ENCODE results near the gene GASK1B.

GASK1B gene

GRCh38 chr4:158172261-158173258 is at the start of gene GASK1B:
Gene GASK1B, minus strand, starts transcription at chr4:158173025. Its CDS starts 1,650 bp downstream, at chr4:158171375.
- peak; percentile 47 to 65 for DNase-seq

GRCh38 chr4:158219623-158220022 is 46.8 kb upstream of the GASK1B start:
- no peak for DNase-seq

DNA sequence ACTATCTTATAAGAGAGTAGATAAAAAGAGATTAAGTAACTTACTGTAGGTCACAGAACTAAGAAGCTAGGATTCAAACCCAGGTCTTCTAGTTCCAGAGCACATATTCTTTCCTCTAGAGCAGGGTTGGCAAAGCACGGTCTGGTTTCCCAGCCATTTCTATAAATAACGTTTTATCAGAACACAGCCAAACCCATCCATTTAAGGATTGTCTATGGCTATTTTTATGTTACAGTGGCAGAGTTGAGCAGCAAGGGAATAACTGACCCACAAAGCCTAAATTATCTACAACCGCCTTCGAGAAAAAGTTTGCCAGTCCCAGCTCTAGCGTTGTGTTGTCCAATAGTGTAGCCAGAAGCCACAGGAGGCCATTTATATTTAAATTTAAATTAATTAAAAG is 44.9 kb upstream of the GASK1B start:
- no peak for DNase-seq

DNA sequence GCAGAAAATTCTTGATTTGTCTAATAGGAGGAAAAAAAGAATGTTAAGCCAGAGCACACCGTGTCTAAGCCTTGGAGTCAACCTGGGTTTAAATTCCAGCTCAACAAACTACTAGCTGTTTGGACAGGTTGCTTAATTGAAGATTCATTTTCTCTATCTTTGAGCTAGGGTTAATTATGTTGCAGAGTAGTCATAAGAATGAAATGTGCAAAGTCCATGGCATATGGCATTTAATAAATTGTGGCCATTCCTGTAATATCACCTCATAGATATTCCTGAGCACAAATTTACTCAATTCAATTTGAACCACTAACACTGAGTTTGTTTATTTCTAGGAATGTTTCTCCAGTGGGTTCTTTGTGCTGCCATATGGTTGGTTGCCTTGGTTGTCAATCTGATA is 42.0 kb upstream of the GASK1B start:
- DNase-seq, result no peak

DNA sequence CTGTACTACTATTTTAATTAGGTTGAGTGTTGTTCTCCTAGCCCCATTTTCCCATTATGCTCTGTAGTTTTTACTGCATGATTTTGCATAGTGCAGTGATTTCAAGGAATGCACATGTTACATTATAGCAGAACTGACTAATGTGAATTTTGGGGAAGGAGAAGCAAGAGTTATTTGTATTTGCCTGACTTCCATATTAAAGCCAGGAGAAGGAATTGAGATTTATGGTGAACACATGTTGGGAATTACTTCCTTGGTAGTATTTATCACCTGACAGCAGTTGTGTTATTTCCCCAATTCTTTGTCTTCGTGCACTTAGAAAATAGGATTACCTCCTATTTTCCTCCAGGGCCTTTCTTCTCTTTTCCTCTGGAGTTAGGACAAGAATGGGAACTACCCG is 40.6 kb upstream of the GASK1B start:
- no peak for DNase-seq

GRCh38 chr4:158211222-158211621 is 38.4 kb upstream of the GASK1B start:
- peak; percentile 7 to 38 for DNase-seq

- peak; percentile 82 for DNase-seq
These were observed 37.3 kb upstream of the GASK1B start, which contains the start of gene TMEM144 for GRCh38 chr4:158209825-158210807. Gene TMEM144, plus strand, starts transcription at chr4:158210486. Its CDS starts 2,182 bp downstream, at chr4:158212668.

DNA sequence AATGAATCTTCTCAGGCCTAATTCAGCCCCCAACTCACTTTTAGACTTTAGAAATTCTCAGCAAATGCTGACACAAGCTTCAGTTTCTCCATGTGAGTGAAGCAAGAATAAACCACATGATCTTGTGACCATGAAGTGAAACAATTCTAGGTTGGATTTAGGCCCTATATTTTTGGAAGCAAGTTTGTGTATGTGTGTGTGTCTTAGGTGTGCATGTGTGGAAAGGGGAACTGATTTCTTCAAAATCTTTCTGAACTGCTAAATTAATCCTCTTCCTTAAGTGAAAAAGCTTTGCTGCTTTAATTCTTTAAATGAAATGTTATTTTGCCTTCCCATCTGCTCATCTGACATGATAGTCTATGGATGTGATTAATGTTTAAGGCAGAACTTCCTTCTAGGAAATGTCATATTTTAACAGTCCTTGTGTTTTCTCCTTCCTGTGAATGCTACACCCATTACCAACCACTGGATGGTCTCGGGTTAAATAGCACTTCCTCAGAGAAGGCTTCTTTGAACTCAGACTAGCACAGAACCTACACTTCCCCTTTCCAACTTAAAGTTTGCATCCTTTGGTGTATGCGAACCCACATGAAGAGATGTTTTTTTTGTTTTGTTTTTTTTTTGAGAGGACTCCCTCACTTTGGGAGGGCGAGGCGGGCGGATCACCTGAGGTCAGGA is 36.3 kb upstream of the GASK1B start:
- DNase-seq, result peak; percentile 72 to 77

DNA sequence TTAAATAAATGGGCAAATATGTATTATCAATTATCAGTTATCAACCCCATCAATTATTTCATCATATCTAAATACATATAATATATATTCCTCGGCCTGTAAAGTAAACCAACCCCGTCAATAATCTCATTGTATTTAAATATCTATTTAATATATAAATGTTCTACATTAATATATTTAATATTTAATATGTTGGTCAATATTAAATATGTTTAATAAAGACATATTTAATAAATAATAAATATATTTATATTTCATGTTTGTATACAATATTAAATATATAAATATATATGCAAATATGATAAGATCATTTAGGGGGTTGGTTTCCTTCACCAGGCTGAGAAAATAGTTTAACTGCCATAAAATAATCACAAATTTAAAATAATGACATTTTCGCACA is 31.1 kb upstream of the GASK1B start:
- no peak for DNase-seq

DNA sequence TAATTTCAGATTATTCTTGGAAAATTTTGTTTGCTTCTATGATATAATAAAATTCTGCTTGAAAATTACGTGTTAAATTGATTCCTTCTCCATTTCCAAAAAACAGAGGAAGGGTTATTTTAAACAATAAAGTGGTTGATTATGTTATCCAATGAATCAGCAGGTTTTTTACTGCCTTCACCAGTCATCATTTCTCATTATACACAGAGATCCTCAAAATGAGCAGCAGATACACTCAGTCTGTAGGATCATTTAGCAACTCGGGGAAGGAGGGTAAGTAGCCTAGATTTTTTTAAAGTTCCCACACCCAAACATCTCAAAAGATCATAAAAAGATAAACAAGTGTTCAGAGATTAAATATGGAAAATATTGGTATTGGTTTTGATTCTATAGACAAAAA is 30.6 kb upstream of the GASK1B start:
- DNase-seq, result no peak

DNA sequence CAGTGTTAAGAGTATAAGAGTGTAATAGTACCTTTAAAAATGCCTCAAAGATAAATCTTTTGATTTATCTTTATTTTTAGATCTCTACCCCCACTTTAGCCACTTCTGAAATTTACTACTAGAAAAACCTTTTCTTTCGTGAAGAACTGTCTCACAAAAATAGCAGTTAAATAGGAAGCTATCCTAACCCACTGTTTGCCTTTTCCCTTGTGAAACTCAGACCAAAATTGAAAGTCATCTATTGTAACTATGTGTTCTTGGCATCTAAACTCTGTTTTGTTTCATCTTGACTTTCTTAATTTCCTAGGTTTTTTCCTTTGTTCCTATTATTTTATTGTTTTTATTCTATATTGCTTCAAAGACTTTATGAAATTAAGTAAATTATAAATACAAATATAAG is 29.7 kb upstream of the GASK1B start:
- no peak for DNase-seq

GRCh38 chr4:158201876-158202275 is 29.1 kb upstream of the GASK1B start:
- no peak for DNase-seq

- no peak for DNase-seq
These were observed 28.5 kb upstream of the GASK1B start for GRCh38 chr4:158201322-158201721.

- DNase-seq, result no peak
These were observed 27.4 kb upstream of the GASK1B start for GRCh38 chr4:158200214-158200613.

GRCh38 chr4:158197194-158197776 is 24.5 kb upstream of the GASK1B start:
- DNase-seq, result no peak

DNA sequence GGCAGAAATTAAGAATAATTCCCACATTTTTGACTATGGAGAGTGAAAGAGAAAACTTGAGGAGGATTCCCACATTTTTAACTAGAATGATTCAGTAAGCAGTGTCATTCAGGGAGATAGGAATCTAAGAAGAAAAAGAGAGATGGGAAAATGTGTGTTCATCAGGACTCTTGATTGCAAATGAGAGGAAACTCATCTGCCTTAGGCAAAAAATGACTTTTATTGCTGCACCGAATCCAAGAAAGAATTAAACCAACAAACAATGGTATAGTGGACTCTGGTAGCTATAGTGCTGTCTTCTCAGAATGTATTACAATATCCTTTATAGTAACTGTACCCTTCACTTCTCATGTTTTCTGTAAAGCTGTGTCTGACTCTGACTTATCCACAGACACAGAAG is 22.5 kb upstream of the GASK1B start:
- no peak for DNase-seq

GRCh38 chr4:158193171-158193749 is 20.4 kb upstream of the GASK1B start:
- peak; percentile 41 to 57 for DNase-seq

- DNase-seq, result no peak
These were observed 19.8 kb upstream of the GASK1B start for GRCh38 chr4:158192439-158193158.

DNA sequence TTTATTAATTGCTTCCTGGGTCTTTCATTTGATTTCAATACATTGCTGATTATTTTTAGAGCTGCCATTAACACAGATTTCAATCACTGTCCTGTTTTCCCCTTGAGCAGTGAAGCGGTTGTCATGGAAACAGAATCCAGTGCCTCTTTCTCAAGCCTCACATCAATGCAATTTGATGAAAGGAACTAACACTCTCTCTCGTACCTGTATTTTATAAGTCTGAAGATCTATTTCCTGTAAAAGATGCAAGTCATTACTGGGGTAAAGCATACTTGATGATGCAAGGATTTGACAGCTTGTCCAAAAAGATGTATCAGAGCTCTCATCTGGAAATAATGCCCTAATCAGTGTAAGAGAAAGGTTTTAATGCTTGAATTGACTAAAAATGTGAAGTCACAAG is 17.9 kb upstream of the GASK1B start:
- DNase-seq, result no peak

- peak; percentile 5 to 13 for DNase-seq
These were observed 16.6 kb upstream of the GASK1B start for GRCh38 chr4:158189422-158189821.

GRCh38 chr4:158186815-158187214 is 14.0 kb upstream of the GASK1B start:
- DNase-seq, result no peak

Measured in AML-193 (cell line).